ENCODE results near the gene CTDSP1.

Gene CTDSP1

GRCh38 chr2:218437969-218438368 is 38.3 kb downstream of the CTDSP1 start:
- Histone ChIP-seq H3K27me3 (replicated peaks; ENCODE audit: control insufficient read depth, insufficient read depth, low read length) (no peaks in the 10 kb centered on the region), H3K36me3 (ENCODE audit: control insufficient read depth, insufficient read depth, low read length) (no peaks in the 10 kb centered on the region), H3K4me3 (replicated peaks; ENCODE audit: low read depth, low read length) (no peak overlapping the region)
- no peak for TF ChIP-seq CTCF (IDR thresholded peaks at IDR 0.05; ENCODE audit: insufficient read depth, low read length, poor library complexity, severe bottlenecking)
- DNase-seq (ENCODE audit: extremely low read depth, insufficient read length): no peak

- H3K4me3 ChIP-seq (replicated peaks; ENCODE audit: low read depth, low read length): no peak overlapping the region
- DNase-seq (ENCODE audit: extremely low read depth, insufficient read length): no peak
- no peaks in the 10 kb centered on the region for H3K36me3 ChIP-seq (ENCODE audit: control insufficient read depth, insufficient read depth, low read length)
- TF ChIP-seq CTCF (IDR thresholded peaks at IDR 0.05; ENCODE audit: insufficient read depth, low read length, poor library complexity, severe bottlenecking): no peak
- H3K27me3 ChIP-seq (replicated peaks; ENCODE audit: control insufficient read depth, insufficient read depth, low read length): no peaks in the 10 kb centered on the region
Observed at GRCh38 chr2:218438596-218438995, 38.9 kb downstream of the CTDSP1 start.

GRCh38 chr2:218444692-218445357 is 45.2 kb downstream of the CTDSP1 start:
- TF ChIP-seq CTCF (IDR thresholded peaks at IDR 0.05; ENCODE audit: insufficient read depth, low read length, poor library complexity, severe bottlenecking): no peak
- H3K27me3 ChIP-seq (replicated peaks; ENCODE audit: control insufficient read depth, insufficient read depth, low read length): no peaks in the 10 kb centered on the region
- H3K36me3 ChIP-seq (ENCODE audit: control insufficient read depth, insufficient read depth, low read length): peaks cover 2% of the 10 kb centered on the region
- DNase-seq (ENCODE audit: extremely low read depth, insufficient read length): no peak
- no peak overlapping the region for H3K4me3 ChIP-seq (replicated peaks; ENCODE audit: low read depth, low read length)

- TF ChIP-seq CTCF (IDR thresholded peaks at IDR 0.05; ENCODE audit: insufficient read depth, low read length, poor library complexity, severe bottlenecking): no peak
- no peak for DNase-seq (ENCODE audit: extremely low read depth, insufficient read length)
- no peaks in the 10 kb centered on the region for H3K27me3 ChIP-seq (replicated peaks; ENCODE audit: control insufficient read depth, insufficient read depth, low read length)
- H3K36me3 ChIP-seq (ENCODE audit: control insufficient read depth, insufficient read depth, low read length): peaks cover 2% of the 10 kb centered on the region
- no peak overlapping the region for H3K4me3 ChIP-seq (replicated peaks; ENCODE audit: low read depth, low read length)
Observed at GRCh38 chr2:218445602-218446001, 45.9 kb downstream of the CTDSP1 start.

- no peak for TF ChIP-seq CTCF (IDR thresholded peaks at IDR 0.05; ENCODE audit: insufficient read depth, low read length, poor library complexity, severe bottlenecking)
- H3K27me3 ChIP-seq (replicated peaks; ENCODE audit: control insufficient read depth, insufficient read depth, low read length): no peaks in the 10 kb centered on the region
- H3K36me3 ChIP-seq (ENCODE audit: control insufficient read depth, insufficient read depth, low read length): peaks cover 2% of the 10 kb centered on the region
- H3K4me3 ChIP-seq (replicated peaks; ENCODE audit: low read depth, low read length): no peak overlapping the region
- no peak for DNase-seq (ENCODE audit: extremely low read depth, insufficient read length)
Observed at GRCh38 chr2:218446547-218446946, 46.9 kb downstream of the CTDSP1 start.

- H3K36me3 ChIP-seq (ENCODE audit: control insufficient read depth, insufficient read depth, low read length): peaks cover 2% of the 10 kb centered on the region
- no peaks in the 10 kb centered on the region for H3K27me3 ChIP-seq (replicated peaks; ENCODE audit: control insufficient read depth, insufficient read depth, low read length)
- no peak for DNase-seq (ENCODE audit: extremely low read depth, insufficient read length)
- no peak overlapping the region for H3K4me3 ChIP-seq (replicated peaks; ENCODE audit: low read depth, low read length)
- no peak for TF ChIP-seq CTCF (IDR thresholded peaks at IDR 0.05; ENCODE audit: insufficient read depth, low read length, poor library complexity, severe bottlenecking)
Observed at GRCh38 chr2:218447072-218447471, 47.4 kb downstream of the CTDSP1 start.

Data from GM06990 (cell line).